HEK293 (cell line): ENCODE measurements around the gene CXCR4.

ENCODE experiments used
- CTCF ChIP-seq: fragments of 450-650 bp; formaldehyde crosslinking; IDR thresholded peaks from 2 replicates; pipeline ENCODE4 v1.5.1; 2016; ENCODE audit warnings: missing biosample characterization, missing genetic modification characterization
- KLF1 ChIP-seq: fragments of 450-650 bp; formaldehyde crosslinking; IDR thresholded peaks from 2 replicates; pipeline ENCODE4 v1.5.1; 2016; ENCODE audit warnings: missing biosample characterization, missing genetic modification characterization
- SETDB1 ChIP-seq: IDR thresholded peaks from one replicate; pipeline ENCODE4 v1.6.1; 2017; ENCODE audit warnings: mild to moderate bottlenecking, low read length, moderate library complexity, mixed read lengths; ENCODE audit not compliant: insufficient read length
- SP2 ChIP-seq: fragments of 450-650 bp; formaldehyde crosslinking; IDR thresholded peaks from 2 replicates; pipeline ENCODE4 v1.5.1; 2016; ENCODE audit warnings: missing biosample characterization, missing genetic modification characterization
- TCF7L2 ChIP-seq: IDR thresholded peaks from 2 replicates; pipeline ENCODE4 v1.6.1; 2011; ENCODE audit warnings: low read depth, mild to moderate bottlenecking, inconsistent platforms, low read length, moderate library complexity, borderline replicate concordance
- ZNF350 ChIP-seq: fragments of 450-650 bp; formaldehyde crosslinking; IDR thresholded peaks from 2 replicates; pipeline ENCODE4 v1.5.0; 2017; ENCODE audit warnings: missing biosample characterization, mild to moderate bottlenecking, missing genetic modification characterization
- ZNF792 ChIP-seq: fragments of 450-650 bp; formaldehyde crosslinking; IDR thresholded peaks from 2 replicates; pipeline ENCODE4 v1.5.1; 2016; ENCODE audit warnings: missing biosample characterization, missing genetic modification characterization
- TF ChIP-seq, protein P1 (sequence below): fragments of 450-650 bp; formaldehyde crosslinking; IDR thresholded peaks from 2 replicates; pipeline ENCODE4 v1.5.1; 2016; ENCODE audit warnings: missing biosample characterization, missing genetic modification characterization
- TF ChIP-seq, protein P2 (sequence below): fragments of 450-650 bp; formaldehyde crosslinking; IDR thresholded peaks from 2 replicates; pipeline ENCODE4 v1.5.1; 2016; ENCODE audit warnings: missing biosample characterization, missing genetic modification characterization
- TF ChIP-seq, protein P3 (sequence below): fragments of 450-650 bp; formaldehyde crosslinking; IDR thresholded peaks from 2 replicates; pipeline ENCODE4 v1.5.1; 2016; ENCODE audit warnings: missing biosample characterization, missing genetic modification characterization

DNA sequence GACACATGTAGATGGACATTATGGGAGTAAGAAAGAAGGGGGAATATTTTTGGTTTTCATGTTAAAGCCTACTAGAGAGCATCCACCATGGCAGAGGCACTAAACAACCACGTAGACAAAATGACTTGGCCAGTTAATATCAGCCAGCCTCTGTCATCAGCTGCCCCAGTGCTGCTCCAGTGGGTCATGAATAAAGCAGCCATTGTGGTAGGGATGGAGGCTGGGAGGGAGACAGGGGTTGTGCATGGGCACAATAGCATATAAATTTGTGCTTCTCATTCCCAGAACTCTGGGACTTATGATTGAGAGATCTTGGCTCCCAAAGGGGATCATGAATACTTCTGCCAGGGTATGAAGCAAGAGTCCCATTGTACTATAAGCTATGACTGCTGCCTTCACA is 31.1 kb upstream of the CXCR4 start:
- TF ChIP-seq ZNF792 (tag by site-specific recombination) (no peak), ZNF350 (tag by site-specific recombination) (no peak), KLF1 (tag by site-specific recombination) (no peak), TCF7L2 (no peak), CTCF (tag by site-specific recombination) (no peak), SP2 (tag by site-specific recombination) (no peak), SETDB1 (no peak)
- TF ChIP-seq, protein P1, sequence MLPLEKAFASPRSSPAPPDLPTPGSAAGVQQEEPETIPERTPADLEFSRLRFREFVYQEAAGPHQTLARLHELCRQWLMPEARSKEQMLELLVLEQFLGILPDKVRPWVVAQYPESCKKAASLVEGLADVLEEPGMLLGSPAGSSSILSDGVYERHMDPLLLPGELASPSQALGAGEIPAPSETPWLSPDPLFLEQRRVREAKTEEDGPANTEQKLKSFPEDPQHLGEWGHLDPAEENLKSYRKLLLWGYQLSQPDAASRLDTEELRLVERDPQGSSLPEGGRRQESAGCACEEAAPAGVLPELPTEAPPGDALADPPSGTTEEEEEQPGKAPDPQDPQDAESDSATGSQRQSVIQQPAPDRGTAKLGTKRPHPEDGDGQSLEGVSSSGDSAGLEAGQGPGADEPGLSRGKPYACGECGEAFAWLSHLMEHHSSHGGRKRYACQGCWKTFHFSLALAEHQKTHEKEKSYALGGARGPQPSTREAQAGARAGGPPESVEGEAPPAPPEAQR (tag by site-specific recombination): no peak
- TF ChIP-seq, protein P2, sequence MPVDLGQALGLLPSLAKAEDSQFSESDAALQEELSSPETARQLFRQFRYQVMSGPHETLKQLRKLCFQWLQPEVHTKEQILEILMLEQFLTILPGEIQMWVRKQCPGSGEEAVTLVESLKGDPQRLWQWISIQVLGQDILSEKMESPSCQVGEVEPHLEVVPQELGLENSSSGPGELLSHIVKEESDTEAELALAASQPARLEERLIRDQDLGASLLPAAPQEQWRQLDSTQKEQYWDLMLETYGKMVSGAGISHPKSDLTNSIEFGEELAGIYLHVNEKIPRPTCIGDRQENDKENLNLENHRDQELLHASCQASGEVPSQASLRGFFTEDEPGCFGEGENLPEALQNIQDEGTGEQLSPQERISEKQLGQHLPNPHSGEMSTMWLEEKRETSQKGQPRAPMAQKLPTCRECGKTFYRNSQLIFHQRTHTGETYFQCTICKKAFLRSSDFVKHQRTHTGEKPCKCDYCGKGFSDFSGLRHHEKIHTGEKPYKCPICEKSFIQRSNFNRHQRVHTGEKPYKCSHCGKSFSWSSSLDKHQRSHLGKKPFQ: no peak
- TF ChIP-seq, protein P3, sequence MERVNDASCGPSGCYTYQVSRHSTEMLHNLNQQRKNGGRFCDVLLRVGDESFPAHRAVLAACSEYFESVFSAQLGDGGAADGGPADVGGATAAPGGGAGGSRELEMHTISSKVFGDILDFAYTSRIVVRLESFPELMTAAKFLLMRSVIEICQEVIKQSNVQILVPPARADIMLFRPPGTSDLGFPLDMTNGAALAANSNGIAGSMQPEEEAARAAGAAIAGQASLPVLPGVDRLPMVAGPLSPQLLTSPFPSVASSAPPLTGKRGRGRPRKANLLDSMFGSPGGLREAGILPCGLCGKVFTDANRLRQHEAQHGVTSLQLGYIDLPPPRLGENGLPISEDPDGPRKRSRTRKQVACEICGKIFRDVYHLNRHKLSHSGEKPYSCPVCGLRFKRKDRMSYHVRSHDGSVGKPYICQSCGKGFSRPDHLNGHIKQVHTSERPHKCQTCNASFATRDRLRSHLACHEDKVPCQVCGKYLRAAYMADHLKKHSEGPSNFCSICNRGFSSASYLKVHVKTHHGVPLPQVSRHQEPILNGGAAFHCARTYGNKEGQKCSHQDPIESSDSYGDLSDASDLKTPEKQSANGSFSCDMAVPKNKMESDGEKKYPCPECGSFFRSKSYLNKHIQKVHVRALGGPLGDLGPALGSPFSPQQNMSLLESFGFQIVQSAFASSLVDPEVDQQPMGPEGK (tag by site-specific recombination): no peak
